ENCODE results near the gene WNT3A.

DNA sequence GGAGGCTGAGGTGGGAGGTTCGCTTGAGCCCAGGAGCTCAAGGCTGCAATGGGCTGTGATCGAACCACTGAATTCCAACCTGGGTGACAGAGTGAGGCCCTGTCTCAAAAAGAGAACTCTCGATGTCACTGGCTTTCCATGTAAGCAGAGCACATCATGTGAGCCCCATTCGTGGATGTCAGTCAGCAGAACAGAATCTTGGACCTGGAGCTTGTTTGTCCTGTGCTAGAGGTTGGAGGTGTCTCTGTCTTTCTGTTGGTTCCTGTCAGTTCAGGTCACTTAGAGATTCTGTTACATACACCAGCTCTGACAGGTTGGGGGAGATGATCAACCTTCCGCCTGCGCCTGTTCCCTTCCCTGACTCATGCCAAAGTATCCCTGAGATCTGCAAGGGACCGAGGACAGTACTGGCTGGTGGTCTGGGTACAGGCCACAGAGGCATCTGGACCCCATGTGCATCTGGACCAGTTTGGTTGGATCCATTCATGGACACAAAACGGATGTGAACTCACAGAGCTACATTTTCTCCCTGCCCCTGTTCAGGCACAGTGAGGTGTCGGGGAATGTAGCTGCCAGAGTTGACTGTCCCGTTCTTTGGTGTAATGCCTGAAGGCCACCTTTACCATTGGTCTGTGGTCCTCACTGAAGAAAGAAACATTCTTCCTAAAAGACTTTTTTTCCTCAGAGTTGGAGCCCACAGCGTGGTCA lies 85.7 kb downstream of the WNT3A start:
- TF ChIP-seq, protein P1, sequence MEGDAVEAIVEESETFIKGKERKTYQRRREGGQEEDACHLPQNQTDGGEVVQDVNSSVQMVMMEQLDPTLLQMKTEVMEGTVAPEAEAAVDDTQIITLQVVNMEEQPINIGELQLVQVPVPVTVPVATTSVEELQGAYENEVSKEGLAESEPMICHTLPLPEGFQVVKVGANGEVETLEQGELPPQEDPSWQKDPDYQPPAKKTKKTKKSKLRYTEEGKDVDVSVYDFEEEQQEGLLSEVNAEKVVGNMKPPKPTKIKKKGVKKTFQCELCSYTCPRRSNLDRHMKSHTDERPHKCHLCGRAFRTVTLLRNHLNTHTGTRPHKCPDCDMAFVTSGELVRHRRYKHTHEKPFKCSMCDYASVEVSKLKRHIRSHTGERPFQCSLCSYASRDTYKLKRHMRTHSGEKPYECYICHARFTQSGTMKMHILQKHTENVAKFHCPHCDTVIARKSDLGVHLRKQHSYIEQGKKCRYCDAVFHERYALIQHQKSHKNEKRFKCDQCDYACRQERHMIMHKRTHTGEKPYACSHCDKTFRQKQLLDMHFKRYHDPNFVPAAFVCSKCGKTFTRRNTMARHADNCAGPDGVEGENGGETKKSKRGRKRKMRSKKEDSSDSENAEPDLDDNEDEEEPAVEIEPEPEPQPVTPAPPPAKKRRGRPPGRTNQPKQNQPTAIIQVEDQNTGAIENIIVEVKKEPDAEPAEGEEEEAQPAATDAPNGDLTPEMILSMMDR (IDR thresholded peaks at IDR 0.05): no peak
- TF ChIP-seq POLR2A (IDR thresholded peaks at IDR 0.05): no peak

All from right lobe of liver (tissue), 4 donors.